Uterus (tissue), 4 donors: ENCODE data around the gene PLXNC1. TPM values are rescaled to one million over a fixed set of nuclear protein-coding genes. Genes with fewer than 3 reads are reported as not detected.
A peak's percentile ranks its signal among the peaks of the same experiment; 100 is the strongest.

Experiments used
- DNase-seq, 2 donors: peaks; one replicate each; pipeline ENCODE4 v3.0.0-alpha.2; 2019 to 2020
- H3K27ac ChIP-seq, 2 donors: fragments of 200-600 bp; sonication (generic); 1 replicate in 1 of 2; 2 replicates in 1 of 2; pipeline ENCODE4 v1.5.1; 2016 to 2018
- H3K27me3 ChIP-seq, 2 donors: fragments of 200-600 bp; sonication (generic); one replicate each; pipeline ENCODE4 v1.5.1; 2018 to 2019; ENCODE audit warnings: control low read depth in 1 of 2
- H3K36me3 ChIP-seq, 2 donors: fragments of 200-600 bp; sonication (generic); one replicate each; pipeline ENCODE4 v1.5.1; 2019; ENCODE audit warnings: control low read depth in 1 of 2
- H3K4me1 ChIP-seq, 2 donors: fragments of 200-600 bp; sonication (generic); one replicate each; pipeline ENCODE4 v1.5.1; 2018 to 2019; ENCODE audit warnings: control low read depth in 1 of 2
- H3K4me3 ChIP-seq, 2 donors: fragments of 200-600 bp; sonication (generic); 1 replicate in 1 of 2; 2 replicates in 1 of 2; pipeline ENCODE4 v1.5.1; 2018 to 2019; ENCODE audit warnings: mild to moderate bottlenecking in 1 of 2
- H3K9me3 ChIP-seq, 2 donors: fragments of 200-600 bp; sonication (generic); one replicate each; pipeline ENCODE4 v1.5.1; 2019; ENCODE audit warnings: control low read depth in 1 of 2
- CTCF ChIP-seq, 4 experiments: fragments of 200-600 bp in 2 of 4; fragments of 450-650 bp in 2 of 4; sonication (generic) in 2 of 4; IDR thresholded peaks; one replicate each; pipeline ENCODE4 v1.5.1; 2016 to 2019; ENCODE audit warnings: antibody characterized with exemption in 4 of 4, mild to moderate bottlenecking in 2 of 4, moderate library complexity in 1 of 4
- POLR2A ChIP-seq, 2 donors: fragments of 450-650 bp; IDR thresholded peaks; one replicate each; pipeline ENCODE4 v1.6.1; 2016; ENCODE audit warnings: antibody characterized with exemption in 2 of 2, mild to moderate bottlenecking in 1 of 2, moderate library complexity in 1 of 2
- intact Hi-C: fragments of 100-400 bp; cut with DNase I; formaldehyde crosslinking; loops from one replicate; pipeline ENCODE4 v1.15.1; 2023; ENCODE audit warnings: low total_unique reads
- total RNA-seq, 4 donors: library from RNA; depleted of rRNA in 3 of 4; stranded (reverse); fragments of >200 nt in 3 of 4; gene quantifications; one replicate each; pipeline versions ENCODE4 v1.1.0 to v1.2.4, GENCODE V29; 2014 to 2023
- donor health status: DM: yes; HTN: yes; CAD: no.

PLXNC1 gene
- total RNA-seq, 4 donors from 2014 or later = 11.6 to 23.8 (median 16.3) TPM

GRCh38 chr12:94263905-94264561, 115.7 kb downstream of the PLXNC1 start:
- H3K36me3 ChIP-seq = no peaks in the 10 kb centered on the region
- no peak for TF ChIP-seq POLR2A (IDR thresholded peaks at IDR 0.05)
- TF ChIP-seq CTCF (IDR thresholded peaks at IDR 0.05) = no peak
- H3K4me1 ChIP-seq = peaks cover 0 to 8% of the 10 kb centered on the region in 2 donors
- H3K27me3 ChIP-seq = no peaks in the 10 kb centered on the region
- H3K27ac ChIP-seq = peak overlapping the region; percentile 91 to 98
- no peaks in the 10 kb centered on the region for H3K9me3 ChIP-seq
- H3K4me3 ChIP-seq = no peak overlapping the region
- peak in 1 of 2 donors; percentile 45 for DNase-seq
- intact Hi-C loops = no loop called here

GRCh38 chr12:94264736-94265485, 116.5 kb downstream of the PLXNC1 start:
- DNase-seq = no peak
- intact Hi-C loops = no loop called here
- H3K27me3 ChIP-seq = no peaks in the 10 kb centered on the region
- H3K9me3 ChIP-seq = no peaks in the 10 kb centered on the region
- TF ChIP-seq CTCF (IDR thresholded peaks at IDR 0.05) (no peak), POLR2A (IDR thresholded peaks at IDR 0.05) (no peak)
- H3K4me3 ChIP-seq = no peak overlapping the region
- H3K27ac ChIP-seq = peak overlapping the region; percentile 9 to 83
- H3K4me1 ChIP-seq = peaks cover 0 to 8% of the 10 kb centered on the region in 2 donors
- no peaks in the 10 kb centered on the region for H3K36me3 ChIP-seq

- Histone ChIP-seq H3K4me3 (no peak overlapping the region), H3K4me1 (peaks cover 0 to 8% of the 10 kb centered on the region in 2 donors), H3K9me3 (no peaks in the 10 kb centered on the region), H3K36me3 (no peaks in the 10 kb centered on the region), H3K27me3 (no peaks in the 10 kb centered on the region), H3K27ac (peak overlapping the region; percentile 83)
- TF ChIP-seq POLR2A (IDR thresholded peaks at IDR 0.05) (no peak), CTCF (IDR thresholded peaks at IDR 0.05) (no peak)
- intact Hi-C loops = no loop called here
- DNase-seq = no peak
Measured at GRCh38 chr12:94265539-94265938, 117.2 kb downstream of the PLXNC1 start.

- H3K4me1 ChIP-seq = peaks cover 0 to 8% of the 10 kb centered on the region in 2 donors
- no peaks in the 10 kb centered on the region for H3K9me3 ChIP-seq
- DNase-seq = no peak
- TF ChIP-seq POLR2A (IDR thresholded peaks at IDR 0.05) (no peak), CTCF (IDR thresholded peaks at IDR 0.05) (no peak)
- peak overlapping the region; percentile 83 for H3K27ac ChIP-seq
- no peaks in the 10 kb centered on the region for H3K27me3 ChIP-seq
- no peak overlapping the region for H3K4me3 ChIP-seq
- H3K36me3 ChIP-seq = no peaks in the 10 kb centered on the region
- intact Hi-C loops = no loop called here
Measured at GRCh38 chr12:94265966-94266745, 117.8 kb downstream of the PLXNC1 start.
